DND-41 (cell line): ENCODE measurements around the gene NRP1.

Source experiments
- EZH2 ChIP-seq: IDR thresholded peaks from 3 replicates; pipeline ENCODE4 v1.6.1; 2012; ENCODE audit warnings: borderline replicate concordance, low read depth, mild to moderate bottlenecking, moderate library complexity, low read length, inconsistent platforms; ENCODE audit not compliant: severe bottlenecking
- TF ChIP-seq, protein P1 (sequence below): IDR thresholded peaks from 2 replicates; pipeline ENCODE4 v1.5.1; 2012; ENCODE audit warnings: borderline replicate concordance, low read length, moderate library complexity, mild to moderate bottlenecking; ENCODE audit not compliant: poor library complexity, severe bottlenecking; ENCODE audit errors: extremely low read depth

DNA sequence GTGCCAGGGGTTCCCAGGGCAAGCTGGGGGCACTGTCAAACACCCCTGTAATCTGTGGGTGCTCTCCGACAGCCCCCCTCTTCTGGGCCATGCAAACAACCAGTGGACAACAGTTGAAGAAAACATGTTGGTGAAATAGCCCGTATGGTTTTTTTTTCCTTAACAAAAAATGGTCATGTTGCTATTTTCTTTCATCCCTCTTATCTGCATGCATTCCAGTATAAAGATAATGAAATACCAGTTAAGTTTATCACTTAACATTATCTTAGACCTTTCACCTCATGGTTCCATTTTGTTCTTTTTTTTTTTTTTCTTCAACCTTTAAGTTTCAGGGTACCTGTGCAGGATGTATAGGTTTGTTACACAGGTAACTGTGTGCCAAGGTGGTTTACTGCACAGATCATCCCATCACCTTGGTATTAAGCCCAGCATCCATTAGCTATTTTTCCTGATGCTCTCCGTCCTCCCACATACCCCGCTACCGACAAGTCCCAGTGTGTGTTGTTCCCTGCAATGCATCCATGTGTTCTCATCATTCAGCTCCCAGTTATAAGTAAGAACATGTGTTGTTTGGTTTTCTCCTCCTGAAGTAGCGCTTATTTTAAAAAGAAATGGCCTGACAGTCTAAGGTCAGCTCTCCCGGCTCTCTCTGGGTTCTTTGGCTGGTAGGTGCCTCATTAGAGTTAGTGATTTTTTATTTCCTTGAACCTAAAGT is 110.1 kb downstream of the NRP1 start:
- TF ChIP-seq, protein P1, sequence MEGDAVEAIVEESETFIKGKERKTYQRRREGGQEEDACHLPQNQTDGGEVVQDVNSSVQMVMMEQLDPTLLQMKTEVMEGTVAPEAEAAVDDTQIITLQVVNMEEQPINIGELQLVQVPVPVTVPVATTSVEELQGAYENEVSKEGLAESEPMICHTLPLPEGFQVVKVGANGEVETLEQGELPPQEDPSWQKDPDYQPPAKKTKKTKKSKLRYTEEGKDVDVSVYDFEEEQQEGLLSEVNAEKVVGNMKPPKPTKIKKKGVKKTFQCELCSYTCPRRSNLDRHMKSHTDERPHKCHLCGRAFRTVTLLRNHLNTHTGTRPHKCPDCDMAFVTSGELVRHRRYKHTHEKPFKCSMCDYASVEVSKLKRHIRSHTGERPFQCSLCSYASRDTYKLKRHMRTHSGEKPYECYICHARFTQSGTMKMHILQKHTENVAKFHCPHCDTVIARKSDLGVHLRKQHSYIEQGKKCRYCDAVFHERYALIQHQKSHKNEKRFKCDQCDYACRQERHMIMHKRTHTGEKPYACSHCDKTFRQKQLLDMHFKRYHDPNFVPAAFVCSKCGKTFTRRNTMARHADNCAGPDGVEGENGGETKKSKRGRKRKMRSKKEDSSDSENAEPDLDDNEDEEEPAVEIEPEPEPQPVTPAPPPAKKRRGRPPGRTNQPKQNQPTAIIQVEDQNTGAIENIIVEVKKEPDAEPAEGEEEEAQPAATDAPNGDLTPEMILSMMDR, result no peak
- no peak for TF ChIP-seq EZH2
